Ishikawa (cell line): ENCODE data around the gene HARBI1.

Experiments used
- CEBPB ChIP-seq: IDR thresholded peaks from 2 replicates; pipeline ENCODE4 v1.6.1; 2012
- CREB1 ChIP-seq: IDR thresholded peaks from 2 replicates; pipeline ENCODE4 v1.6.1; 2012; ENCODE audit warnings: low read depth
- EGR1 ChIP-seq: IDR thresholded peaks from 2 replicates; pipeline ENCODE4 v1.6.1; 2012
- EP300 ChIP-seq: IDR thresholded peaks from 2 replicates; pipeline ENCODE4 v1.6.1; 2012; ENCODE audit warnings: borderline replicate concordance
- FOXM1 ChIP-seq: IDR thresholded peaks from 2 replicates; pipeline ENCODE4 v1.6.1; 2012; ENCODE audit warnings: low read depth, borderline replicate concordance
- MAX ChIP-seq: IDR thresholded peaks from 2 replicates; pipeline ENCODE4 v1.6.1; 2012
- NFIC ChIP-seq: IDR thresholded peaks from 2 replicates; pipeline ENCODE4 v1.6.1; 2012
- RAD21 ChIP-seq: IDR thresholded peaks from 2 replicates; pipeline ENCODE4 v1.6.1; 2012; ENCODE audit warnings: low read depth
- REST ChIP-seq: IDR thresholded peaks from 2 replicates; pipeline ENCODE4 v1.6.1; 2012; ENCODE audit warnings: low read depth, mild to moderate bottlenecking
- TAF1 ChIP-seq: IDR thresholded peaks from 2 replicates; pipeline ENCODE4 v1.6.1; 2012; ENCODE audit warnings: low read depth, mild to moderate bottlenecking
- TCF12 ChIP-seq: IDR thresholded peaks from 2 replicates; pipeline ENCODE4 v1.6.1; 2012; ENCODE audit warnings: low read depth
- TEAD4 ChIP-seq: IDR thresholded peaks from 2 replicates; pipeline ENCODE4 v1.6.1; 2012
- USF1 ChIP-seq: IDR thresholded peaks from 2 replicates; pipeline ENCODE4 v1.6.1; 2012
- YY1 ChIP-seq: IDR thresholded peaks from 2 replicates; pipeline ENCODE4 v1.6.1; 2012; ENCODE audit warnings: low read depth
- ZBTB7A ChIP-seq: IDR thresholded peaks from 2 replicates; pipeline ENCODE4 v1.6.1; 2012; ENCODE audit warnings: low read depth

HARBI1 gene

GRCh38 chr11:46612326-46612725 is 4.7 kb downstream of the HARBI1 start:
- TF ChIP-seq USF1: no peak
- no peak for TF ChIP-seq ZBTB7A
- TF ChIP-seq CREB1: no peak
- TF ChIP-seq REST: no peak
- TF ChIP-seq EP300: no peak
- no peak for TF ChIP-seq TEAD4
- no peak for TF ChIP-seq EGR1

GRCh38 chr11:46611526-46612304 is 5.3 kb downstream of the HARBI1 start:
- TF ChIP-seq MAX: no peak
- no peak for TF ChIP-seq YY1
- no peak for TF ChIP-seq TAF1
- TF ChIP-seq FOXM1: no peak
- no peak for TF ChIP-seq EGR1
- TF ChIP-seq RAD21: no peak
- no peak for TF ChIP-seq CREB1
- TF ChIP-seq CEBPB: no peak
- no peak for TF ChIP-seq TCF12
- no peak for TF ChIP-seq USF1
- TF ChIP-seq EP300: no peak
- no peak for TF ChIP-seq TEAD4
- TF ChIP-seq REST: no peak
- TF ChIP-seq ZBTB7A: no peak
- no peak for TF ChIP-seq NFIC

- no peak for TF ChIP-seq NFIC
- TF ChIP-seq RAD21: no peak
Observed at GRCh38 chr11:46609386-46609785, 7.6 kb downstream of the HARBI1 start.

GRCh38 chr11:46607516-46607915 is 9.5 kb downstream of the HARBI1 start:
- TF ChIP-seq YY1 (no peak), RAD21 (no peak), USF1 (no peak), REST (no peak), MAX (no peak), TAF1 (no peak), EGR1 (no peak), TCF12 (no peak), CEBPB (no peak), CREB1 (no peak), FOXM1 (no peak), ZBTB7A (no peak), NFIC (no peak), EP300 (no peak), TEAD4 (no peak)
